ENCODE results near the gene TTLL8. TPM values are rescaled to one million over a fixed set of nuclear protein-coding genes. Genes with fewer than 3 reads are reported as not detected.

Gene TTLL8
- total and polyA plus RNA-seq, 2 of the 8 experiments (the other 6 are each of a cell fraction or from before 2014, with no cell fraction given), result not detected

DNA sequence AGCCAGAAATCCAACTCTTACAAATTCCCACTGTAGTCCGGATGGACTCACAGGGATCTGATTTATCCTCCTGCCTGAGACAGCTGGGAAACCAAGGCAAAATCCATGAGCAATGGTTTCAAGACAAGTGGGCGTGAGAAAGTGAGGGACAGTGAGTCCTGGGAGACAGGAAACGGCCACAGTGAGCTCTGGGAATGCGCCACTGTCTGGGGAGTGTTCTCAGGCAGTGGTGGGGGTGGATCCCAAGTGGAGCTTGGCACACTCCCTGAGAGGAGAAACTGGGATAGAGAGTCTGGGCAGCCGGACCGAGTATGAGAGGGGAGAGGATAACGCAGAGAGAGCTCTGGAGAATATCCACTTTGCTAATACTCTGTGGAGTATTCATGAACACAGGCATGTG, 55.3 kb downstream of the TTLL8 start:
- Histone ChIP-seq H2BK15ac (ENCODE audit: low read length) (no peak overlapping the region), H2BK20ac (ENCODE audit: low read length) (no peak overlapping the region), H2AFZ (ENCODE audit: low read length) (no peak overlapping the region), H3K79me2 (ENCODE audit: control insufficient read depth in 1 of 2, insufficient read depth in 2 of 2, low read length in 2 of 2) (no peaks in the 10 kb centered on the region), H2BK120ac (replicated peaks; ENCODE audit: low read depth, low read length) (no peak overlapping the region), H4K91ac (replicated peaks; ENCODE audit: insufficient read length, low read length) (no peak overlapping the region), H3K27me3 (replicated peaks in 1 of 4; ENCODE audit: control insufficient read depth in 3 of 4, extremely low read depth in 1 of 4, insufficient read depth in 3 of 4, low read length in 3 of 4) (peaks cover 10 to 22% (median 12%) of the 10 kb centered on the region in 4 experiments; a peak in 6 of 7 replicates), H4K5ac (ENCODE audit: insufficient read length, low read depth, low read length) (no peak overlapping the region), H3K9me3 (ENCODE audit: insufficient read depth in 2 of 2, low read depth in 1 of 2, low read length in 1 of 2) (no peaks in the 10 kb centered on the region), H3K4ac (replicated peaks; ENCODE audit: insufficient read length, low read depth, low read length) (no peak overlapping the region), H3K23ac (ENCODE audit: insufficient read length) (no peak overlapping the region), H3K14ac (ENCODE audit: insufficient read length) (no peak overlapping the region), H4K20me1 (replicated peaks in 1 of 2; ENCODE audit: control insufficient read depth in 1 of 2, insufficient read depth in 2 of 2, low read length in 2 of 2) (peaks cover 2 to 13% of the 10 kb centered on the region in 2 experiments), H3K79me1 (ENCODE audit: low read depth, low read length) (no peaks in the 10 kb centered on the region), H3K9ac (replicated peaks in 1 of 4; ENCODE audit: extremely low read depth in 1 of 4, low read depth in 3 of 4, low read length in 3 of 4) (no peak overlapping the region), H2BK12ac (ENCODE audit: low read depth, low read length) (no peak overlapping the region), H3K4me1 (replicated peaks in 1 of 4; ENCODE audit: control insufficient read depth in 3 of 4, insufficient read depth in 4 of 4, low read length in 3 of 4) (peaks cover 0 to 15% (median 8%) of the 10 kb centered on the region in 4 experiments; a peak in 5 of 7 replicates), H2BK5ac (ENCODE audit: low read depth, low read length) (no peak overlapping the region), H3K18ac (ENCODE audit: extremely low read depth, low read length) (no peak overlapping the region), H2AK5ac (ENCODE audit: low read depth, low read length) (no peak overlapping the region), H3K4me3 (ENCODE audit: extremely low read depth in 1 of 4, insufficient read depth in 2 of 4, low read depth in 3 of 4, low read length in 4 of 4) (no peak overlapping the region), H3K23me2 (ENCODE audit: low read depth, low read length) (peaks cover 13% of the 10 kb centered on the region), H3K56ac (replicated peaks; ENCODE audit: insufficient read length, low read depth, low read length) (no peak overlapping the region), H3K27ac (ENCODE audit: low read depth, low read length) (no peak overlapping the region), H3K4me2 (ENCODE audit: insufficient read depth in 1 of 2, low read depth in 2 of 2, low read length in 2 of 2) (no peak overlapping the region), H4K8ac (ENCODE audit: extremely low read depth, insufficient read depth, low read length) (no peak overlapping the region), H3K36me3 (ENCODE audit: control insufficient read depth in 2 of 4, insufficient read depth in 4 of 4, low read length in 3 of 4) (no peaks in the 10 kb centered on the region)
- no peak for DNase-seq (ENCODE audit: low read depth in 1 of 2, low spot score in 2 of 2)
- TF ChIP-seq SIN3A (conservative IDR thresholded peaks at IDR 0.05 in 1 of 2, IDR thresholded peaks at IDR 0.05 in 1 of 2; ENCODE audit: low read depth in 1 of 2, low read length in 2 of 2) (no peak), CREB1 (IDR thresholded peaks at IDR 0.05) (no peak), RNF2 (IDR thresholded peaks at IDR 0.05; ENCODE audit: borderline replicate concordance, low read depth, low read length, missing control alignments, poor library complexity, severe bottlenecking) (no peak), SP2 (IDR thresholded peaks at IDR 0.05; ENCODE audit: low read length) (no peak), TAF1 (IDR thresholded peaks at IDR 0.05; ENCODE audit: low read depth, low read length) (no peak), EZH2 (IDR thresholded peaks at IDR 0.05; ENCODE audit: low read depth, low read length, severe bottlenecking) (no peak), RBBP5 (IDR thresholded peaks at IDR 0.05; ENCODE audit: borderline replicate concordance, low read depth, low read length) (no peak), ASH2L (IDR thresholded peaks at IDR 0.05; ENCODE audit: low read length) (no peak), HDAC2 (IDR thresholded peaks at IDR 0.05; ENCODE audit: borderline replicate concordance in 1 of 2, low read depth in 2 of 2, low read length in 2 of 2) (no peak), USF2 (IDR thresholded peaks at IDR 0.05; ENCODE audit: low read length) (no peak), MAFK (IDR thresholded peaks at IDR 0.05; ENCODE audit: low read depth, low read length) (no peak)
- TF ChIP-seq, protein P1, sequence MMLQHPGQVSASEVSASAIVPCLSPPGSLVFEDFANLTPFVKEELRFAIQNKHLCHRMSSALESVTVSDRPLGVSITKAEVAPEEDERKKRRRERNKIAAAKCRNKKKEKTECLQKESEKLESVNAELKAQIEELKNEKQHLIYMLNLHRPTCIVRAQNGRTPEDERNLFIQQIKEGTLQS (IDR thresholded peaks at IDR 0.05; ENCODE audit: insufficient read depth, low read depth, low read length), result no peak
- FAIRE-seq, result no peak
- POLR2A ChIA-PET (ENCODE audit: partially characterized antibody), result no interaction called here
- WGBS, 2 experiments (ENCODE audit: extremely low coverage in 1 of 2, insufficient coverage in 1 of 2, insufficient read length in 1 of 2, insufficient replicate concordance in 2 of 2, low coverage in 1 of 2, low lambda C conversion rate in 2 of 2, missing lambda C conversion rate in 1 of 2), result 89% methylated on average over 7 of the region's 7 CpGs; no CpG with 5 or more reads in 1 of the 2 experiments
- CTCF ChIA-PET (ENCODE audit: partially characterized antibody), result interaction anchor here (0.7 to 2.5 kb wide), 5 partner anchors 10 to 146 kb away, joined by 3 to 6 read pairs (median 4); no protein-coding TSS in a partner anchor

Data from H1 (cell line).